H9 (cell line): ENCODE data around the gene CHCHD4. TPM values are rescaled to one million over a fixed set of nuclear protein-coding genes. Genes with fewer than 3 reads are reported as not detected.

ENCODE experiments used
- DNase-seq: peaks from one replicate; pipeline ENCODE4 v3.0.0-alpha.2; 2017
- H2AFZ ChIP-seq: one replicate; pipeline ENCODE4 v1.6.1; 2013; ENCODE audit warnings: mild to moderate bottlenecking, low read length, control low read depth, moderate library complexity
- H2AK5ac ChIP-seq: 2 replicates; pipeline ENCODE4 v1.6.1; 2013; ENCODE audit warnings: low read length, control low read depth, mixed read lengths; ENCODE audit not compliant: insufficient read length
- H2BK120ac ChIP-seq: one replicate; pipeline ENCODE4 v1.6.1; 2013; ENCODE audit warnings: low read depth, mild to moderate bottlenecking, low read length, control low read depth, inconsistent platforms; ENCODE audit not compliant: poor library complexity, severe bottlenecking
- H2BK12ac ChIP-seq: 2 replicates; pipeline ENCODE4 v1.6.1; 2013; ENCODE audit warnings: low read length, control low read depth, mixed read lengths, low read depth; ENCODE audit not compliant: insufficient read length
- H2BK15ac ChIP-seq: 2 replicates; pipeline ENCODE4 v1.6.1; 2013; ENCODE audit warnings: low read depth, low read length, control low read depth
- H2BK20ac ChIP-seq: one replicate; pipeline ENCODE4 v1.6.1; 2013; ENCODE audit warnings: low read depth, mild to moderate bottlenecking, low read length, control low read depth, inconsistent platforms; ENCODE audit not compliant: poor library complexity, severe bottlenecking
- H2BK5ac ChIP-seq: 2 replicates; pipeline ENCODE4 v1.6.1; 2013; ENCODE audit warnings: low read length, control low read depth, mixed read lengths; ENCODE audit not compliant: insufficient read length
- H3K14ac ChIP-seq: 2 replicates; pipeline ENCODE4 v1.6.1; 2013; ENCODE audit warnings: low read length, control low read depth; ENCODE audit not compliant: insufficient read depth
- H3K18ac ChIP-seq: 2 replicates; pipeline ENCODE4 v1.6.1; 2013; ENCODE audit warnings: low read depth, mild to moderate bottlenecking, mixed read lengths, low read length, control low read depth; ENCODE audit not compliant: insufficient read length
- H3K23ac ChIP-seq: 2 replicates; pipeline ENCODE4 v1.6.1; 2013; ENCODE audit warnings: low read length, control low read depth, mixed read lengths, low read depth; ENCODE audit not compliant: insufficient read length
- H3K23me2 ChIP-seq: 2 replicates; pipeline ENCODE4 v1.6.1; 2013; ENCODE audit warnings: low read depth, mild to moderate bottlenecking, mixed read lengths, low read length, control low read depth; ENCODE audit not compliant: insufficient read length, poor library complexity, severe bottlenecking
- H3K27ac ChIP-seq: 2 replicates; pipeline ENCODE4 v1.5.1; 2013; ENCODE audit warnings: low read length, control low read depth, mixed read lengths, low read depth; ENCODE audit not compliant: insufficient read length
- H3K27me3 ChIP-seq: 2 replicates; pipeline ENCODE4 v1.6.1; 2013; ENCODE audit warnings: low read length, control low read depth, inconsistent platforms; ENCODE audit not compliant: insufficient read depth
- H3K4ac ChIP-seq: 2 replicates; pipeline ENCODE4 v1.6.1; 2013; ENCODE audit warnings: low read depth, mild to moderate bottlenecking, control low read depth, inconsistent platforms, low read length, moderate library complexity
- H3K4me1 ChIP-seq: 2 replicates; pipeline ENCODE4 v1.6.1; 2013; ENCODE audit warnings: low read length, control low read depth, inconsistent platforms; ENCODE audit not compliant: insufficient read depth
- H3K4me2 ChIP-seq: 2 replicates; pipeline ENCODE4 v1.6.1; 2013; ENCODE audit warnings: low read length, control low read depth, mixed read lengths; ENCODE audit not compliant: insufficient read length, insufficient read depth
- H3K56ac ChIP-seq: 2 replicates; pipeline ENCODE4 v1.6.1; 2013; ENCODE audit warnings: low read depth, mild to moderate bottlenecking, mixed read lengths, low read length, control low read depth; ENCODE audit not compliant: insufficient read length
- H3K79me1 ChIP-seq: 2 replicates; pipeline ENCODE4 v1.6.1; 2013; ENCODE audit warnings: low read depth, mild to moderate bottlenecking, moderate library complexity, low read length, control low read depth, inconsistent platforms; ENCODE audit not compliant: insufficient read depth, poor library complexity, severe bottlenecking
- H3K79me2 ChIP-seq: 2 replicates; pipeline ENCODE4 v1.6.1; 2013; ENCODE audit warnings: low read length, control low read depth, inconsistent platforms; ENCODE audit not compliant: insufficient read depth
- H3K9ac ChIP-seq: 2 replicates; pipeline ENCODE4 v1.6.1; 2013; ENCODE audit warnings: low read length, control low read depth, mixed read lengths; ENCODE audit not compliant: insufficient read length; ENCODE audit errors: extremely low read depth
- H3K9me3 ChIP-seq: one replicate; pipeline ENCODE4 v1.6.1; 2013; ENCODE audit warnings: low read depth, low read length, inconsistent platforms; ENCODE audit not compliant: control insufficient read depth
- H3T11ph ChIP-seq: one replicate; pipeline ENCODE4 v1.6.1; 2013; ENCODE audit warnings: mild to moderate bottlenecking, low read length, control low read depth, inconsistent platforms
- H4K20me1 ChIP-seq: one replicate; pipeline ENCODE4 v1.6.1; 2013; ENCODE audit not compliant: control insufficient read depth, insufficient read length, insufficient read depth
- H4K5ac ChIP-seq: 2 replicates; pipeline ENCODE4 v1.6.1; 2013; ENCODE audit warnings: low read depth, mild to moderate bottlenecking, mixed read lengths, low read length, control low read depth; ENCODE audit not compliant: insufficient read length
- H4K8ac ChIP-seq: replicated peaks from 2 replicates; pipeline ENCODE4 v1.6.1; 2013; ENCODE audit warnings: low read length, control low read depth, mixed read lengths, low read depth; ENCODE audit not compliant: insufficient read length
- H4K91ac ChIP-seq: 2 replicates; pipeline ENCODE4 v1.6.1; 2013; ENCODE audit warnings: low read depth, mild to moderate bottlenecking, moderate library complexity, mixed read lengths, low read length, control low read depth; ENCODE audit not compliant: insufficient read length
- H3K27ac Mint-ChIP-seq, 3 experiments: 2 replicates in 2 of 3; 3 replicates in 1 of 3; pipeline ENCODE4 v1.8.0; 2020 to 2021; ENCODE audit warnings: mixed read lengths in 3 of 3, mild to moderate bottlenecking in 1 of 3, moderate library complexity in 1 of 3
- H3K27me3 Mint-ChIP-seq: 2 replicates; pipeline ENCODE4 v1.8.0; 2021; ENCODE audit warnings: low read depth, mild to moderate bottlenecking, moderate library complexity, mixed read lengths
- H3K36me3 Mint-ChIP-seq, 3 experiments: 2 replicates in 2 of 3; 3 replicates in 1 of 3; pipeline ENCODE4 v1.8.0; 2020 to 2021; ENCODE audit warnings: low read depth in 3 of 3, mixed read lengths in 3 of 3; ENCODE audit not compliant: insufficient read depth in 1 of 3
- H3K4me1 Mint-ChIP-seq, 2 experiments: 2 replicates each; pipeline ENCODE4 v1.8.0; 2020; ENCODE audit warnings: mixed read lengths in 2 of 2
- H3K4me3 Mint-ChIP-seq, 2 experiments: 2 replicates in 1 of 2; 3 replicates in 1 of 2; pipeline ENCODE4 v1.8.0; 2020 to 2021; ENCODE audit warnings: mild to moderate bottlenecking in 2 of 2, mixed read lengths in 2 of 2, moderate library complexity in 1 of 2
- H3K9me3 Mint-ChIP-seq, 2 experiments: 2 replicates in 1 of 2; 3 replicates in 1 of 2; pipeline ENCODE4 v1.8.0; 2020; ENCODE audit warnings: mild to moderate bottlenecking in 2 of 2, mixed read lengths in 2 of 2, moderate library complexity in 1 of 2
- CTCF ChIP-seq: fragments of 200-600 bp; sonication (generic); conservative IDR thresholded peaks from 3 replicates; pipeline ENCODE4 v1.8.0; 2021; ENCODE audit warnings: antibody characterized with exemption, mild to moderate bottlenecking
- WGBS: extraction: QIAGEN DNeasy Blood & Tissue Kit; methylation state at CpG from one replicate; pipeline ENCODE4 v1.1.7; 2013; ENCODE audit warnings: missing lambda C conversion rate, low lambda C conversion rate, mixed read lengths; ENCODE audit not compliant: insufficient read length; ENCODE audit errors: extremely low coverage; 5-methylcytosine and 5-hydroxymethylcytosine counted together
- total RNA-seq: library from RNA; stranded (reverse); gene quantifications from 2 replicates; pipeline ENCODE4 v1.2.1, GENCODE V29; 2021

Gene CHCHD4
- total RNA-seq, 1 experiment from 2014 or later = 13.7 TPM

- H3K36me3 Mint-ChIP-seq = peaks cover 29 to 88% (median 80%) of the 10 kb centered on the region in 3 experiments; a peak in 6 of 7 replicates
- Histone ChIP-seq H3K4ac (no peak overlapping the region), H3K23ac (no peak overlapping the region), H2BK5ac (no peak overlapping the region), H3T11ph (no peak overlapping the region), H2BK15ac (no peak overlapping the region), H3K18ac (no peak overlapping the region), H2AK5ac (no peak overlapping the region), H3K4me1 (no peaks in the 10 kb centered on the region), H4K91ac (no peak overlapping the region), H2BK120ac (no peak overlapping the region), H3K56ac (no peak overlapping the region), H3K23me2 (no peaks in the 10 kb centered on the region), H3K79me2 (no peaks in the 10 kb centered on the region; the same call in 1 of the 2 replicates), H2BK12ac (no peak overlapping the region), H3K27me3 (no peaks in the 10 kb centered on the region), H3K79me1 (no peaks in the 10 kb centered on the region), H2AFZ (no peak overlapping the region), H2BK20ac (no peak overlapping the region), H4K5ac (no peak overlapping the region), H3K4me2 (no peak overlapping the region), H3K9ac (no peak overlapping the region), H3K27ac (no peak overlapping the region), H4K8ac (no peak overlapping the region), H3K9me3 (no peaks in the 10 kb centered on the region), H4K20me1 (no peaks in the 10 kb centered on the region), H3K14ac (no peak overlapping the region)
- H3K4me3 Mint-ChIP-seq = no peak overlapping the region
- WGBS = no CpG with 5 or more reads among the region's 8 CpGs
- no peaks in the 10 kb centered on the region for H3K4me1 Mint-ChIP-seq
- H3K9me3 Mint-ChIP-seq = no peaks in the 10 kb centered on the region
- TF ChIP-seq CTCF = no peak
- no peaks in the 10 kb centered on the region for H3K27me3 Mint-ChIP-seq
- no peak for DNase-seq
- no peak overlapping the region for H3K27ac Mint-ChIP-seq
These were observed 7.5 kb upstream of the CHCHD4 start for GRCh38 chr3:14132120-14132519.
